ENCODE data around the gene SPG7.
"Not testable (repeated sequence)": the region's sequence is repeated elsewhere in the genome, so short reads cannot be mapped to it uniquely, and the experiment has no call there.

SPG7 gene

DNA sequence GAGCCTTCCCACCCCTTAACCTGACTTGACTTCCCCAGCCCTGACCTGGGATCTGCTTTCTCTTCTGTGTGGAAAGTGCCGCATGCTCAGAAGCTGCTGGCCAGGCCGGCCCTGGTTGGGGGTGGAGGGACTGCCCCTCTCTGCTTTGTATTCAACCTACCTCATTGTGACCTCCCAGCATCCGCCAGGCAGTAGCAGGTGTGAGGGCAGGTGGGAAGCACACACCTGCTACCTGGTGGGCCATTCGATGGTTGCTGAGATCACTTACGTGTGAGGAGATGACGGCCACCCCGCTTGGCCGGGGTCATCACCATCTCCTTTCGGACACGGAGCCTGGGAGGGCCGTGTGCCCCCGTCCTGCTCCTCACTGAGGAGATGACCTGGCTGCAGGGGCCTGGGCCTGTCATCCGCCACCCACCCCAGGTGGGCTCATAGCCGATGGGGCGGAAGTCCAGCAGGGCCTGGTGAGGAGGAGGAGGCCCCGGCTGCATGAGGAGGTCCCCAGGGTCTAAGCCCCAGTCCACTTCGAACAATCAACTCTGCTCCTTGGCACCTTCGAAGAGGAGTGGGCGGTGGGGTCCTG, 74.5 kb downstream of the SPG7 start:
- no peak for DNase-seq

- no peak for DNase-seq
Observed at GRCh38 chr16:89583197-89583894, 75.1 kb downstream of the SPG7 start.

DNA sequence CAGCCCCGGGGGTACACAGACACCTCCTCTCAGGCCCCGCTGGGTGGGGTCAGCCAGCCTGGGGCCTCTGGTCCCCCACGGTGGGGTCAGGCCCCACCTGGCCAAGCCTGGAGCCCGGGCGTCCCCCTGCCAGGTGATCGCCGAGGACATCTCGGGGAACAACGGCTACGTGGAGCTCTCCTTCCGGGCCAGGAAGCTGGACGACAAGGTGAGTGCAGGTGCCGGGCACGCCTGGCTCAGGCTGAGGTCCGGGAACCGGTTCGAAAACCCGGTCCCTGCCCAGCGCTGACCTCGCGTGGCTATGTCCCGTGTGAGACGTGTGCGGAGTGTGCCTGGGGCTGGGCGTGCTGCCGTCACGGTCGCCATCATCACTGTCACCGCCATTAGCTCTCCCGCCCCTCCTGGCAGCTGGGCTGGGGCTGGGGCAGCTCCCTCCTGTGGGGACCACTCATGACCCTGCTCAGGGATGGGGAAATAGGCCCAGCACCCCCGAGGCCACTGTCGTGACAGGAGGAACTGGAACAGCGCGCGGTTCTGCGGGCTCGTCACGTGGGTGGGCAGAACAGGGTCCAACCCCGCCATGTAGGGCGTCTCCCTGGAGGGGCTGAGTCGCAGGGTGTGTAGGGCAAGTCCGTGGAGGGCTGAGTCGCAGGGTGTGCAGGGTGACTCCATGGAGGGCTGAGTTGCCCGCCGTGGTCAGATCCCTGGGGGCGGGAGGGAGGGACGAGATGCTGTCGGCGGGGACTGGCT, 75.9 kb downstream of the SPG7 start:
- no peak for DNase-seq

DNA sequence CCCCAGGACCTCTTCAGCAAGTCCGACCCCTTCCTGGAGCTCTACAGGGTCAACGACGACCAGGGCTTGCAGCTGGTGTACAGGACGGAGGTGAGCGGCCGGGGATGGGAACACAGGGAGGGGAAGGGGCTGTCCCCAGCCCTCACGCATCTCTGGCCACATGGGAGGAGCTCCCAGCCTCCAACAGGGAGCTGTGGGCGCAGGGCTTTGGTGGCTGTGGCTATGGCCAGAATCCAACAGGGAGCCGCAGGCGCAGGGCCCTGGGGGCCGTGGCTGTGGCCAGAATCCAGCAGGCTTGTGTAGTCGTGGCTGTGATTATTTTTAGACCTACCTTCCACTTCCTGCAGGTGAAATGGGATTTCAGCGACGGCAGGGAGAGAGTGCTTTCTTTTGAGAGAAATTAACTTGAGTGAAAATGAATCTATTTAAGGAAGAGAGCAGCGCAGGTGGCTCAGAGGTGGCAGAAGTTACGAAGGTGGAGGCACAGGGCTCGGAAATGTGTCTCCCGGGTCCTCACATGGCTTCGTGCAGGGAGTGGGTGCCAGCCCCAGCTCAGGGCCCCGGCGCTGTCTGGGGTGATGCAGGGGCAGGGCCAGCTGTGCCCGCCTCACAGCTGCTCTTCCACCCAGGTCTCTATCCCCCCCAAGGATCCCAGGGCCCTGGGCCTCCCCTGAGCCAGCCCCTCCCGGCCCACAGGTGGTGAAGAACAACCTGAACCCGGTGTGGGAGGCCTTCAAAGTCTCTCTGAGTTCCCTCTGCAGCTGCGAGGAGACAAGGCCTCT, 76.8 kb downstream of the SPG7 start:
- no peak for DNase-seq

- no peak for DNase-seq
Observed at GRCh38 chr16:89586218-89586617, 78.0 kb downstream of the SPG7 start.

DNA sequence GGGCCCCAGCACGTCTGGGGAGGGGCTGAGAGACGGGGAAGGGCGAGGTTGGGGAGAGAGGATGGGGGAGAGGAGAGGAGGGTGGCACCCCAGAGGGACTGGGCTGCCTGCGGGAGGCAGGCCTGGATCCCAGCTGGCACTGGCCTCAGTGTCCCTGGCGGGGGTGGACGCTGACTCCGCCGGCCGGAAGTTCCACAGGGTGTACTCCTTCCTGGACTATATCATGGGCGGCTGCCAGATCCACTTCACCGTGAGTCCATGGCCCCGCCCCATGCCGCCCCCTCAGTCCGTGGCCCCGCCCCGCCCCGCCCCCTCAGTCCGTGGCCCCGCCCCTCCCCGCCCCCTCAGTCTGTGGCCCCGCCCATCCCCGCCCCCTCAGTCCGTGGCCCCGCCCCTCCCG, 78.7 kb downstream of the SPG7 start:
- DNase-seq, result no peak

GRCh38 chr16:89587676-89588075, 79.5 kb downstream of the SPG7 start:
- DNase-seq, result not testable (repeated sequence)

DNA sequence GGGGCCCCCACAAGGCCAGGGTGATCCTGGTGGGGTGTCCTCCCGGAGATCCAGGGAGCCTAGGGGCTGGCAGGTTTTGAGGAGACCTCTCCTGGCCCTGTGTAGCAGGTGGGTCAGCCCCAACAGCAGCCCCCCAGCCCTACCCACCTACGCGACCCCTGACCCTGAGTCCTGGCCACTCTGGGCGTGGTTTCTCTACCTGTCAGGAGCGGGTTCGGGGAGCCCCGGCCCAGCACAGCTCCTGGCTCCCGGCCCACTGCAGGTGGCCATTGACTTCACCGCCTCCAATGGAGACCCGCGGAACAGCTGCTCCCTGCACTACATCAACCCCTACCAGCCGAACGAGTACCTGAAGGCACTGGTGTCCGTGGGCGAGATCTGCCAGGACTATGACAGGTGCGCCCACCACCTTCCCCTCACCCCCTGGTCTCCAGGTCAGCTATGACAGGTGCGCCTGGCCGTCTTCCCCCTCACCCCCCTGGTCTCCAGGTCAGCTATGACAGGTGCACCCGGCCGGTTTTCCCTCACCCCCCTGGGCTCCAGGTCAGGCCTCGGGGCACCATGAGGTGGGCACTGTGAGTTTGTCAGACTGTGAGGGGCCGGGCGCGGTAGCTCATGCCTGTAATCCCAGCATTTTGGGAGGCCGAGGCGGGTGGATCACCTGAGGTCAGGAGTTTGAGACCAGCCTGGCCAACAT, 80.4 kb downstream of the SPG7 start:
- no peak for DNase-seq

DNA sequence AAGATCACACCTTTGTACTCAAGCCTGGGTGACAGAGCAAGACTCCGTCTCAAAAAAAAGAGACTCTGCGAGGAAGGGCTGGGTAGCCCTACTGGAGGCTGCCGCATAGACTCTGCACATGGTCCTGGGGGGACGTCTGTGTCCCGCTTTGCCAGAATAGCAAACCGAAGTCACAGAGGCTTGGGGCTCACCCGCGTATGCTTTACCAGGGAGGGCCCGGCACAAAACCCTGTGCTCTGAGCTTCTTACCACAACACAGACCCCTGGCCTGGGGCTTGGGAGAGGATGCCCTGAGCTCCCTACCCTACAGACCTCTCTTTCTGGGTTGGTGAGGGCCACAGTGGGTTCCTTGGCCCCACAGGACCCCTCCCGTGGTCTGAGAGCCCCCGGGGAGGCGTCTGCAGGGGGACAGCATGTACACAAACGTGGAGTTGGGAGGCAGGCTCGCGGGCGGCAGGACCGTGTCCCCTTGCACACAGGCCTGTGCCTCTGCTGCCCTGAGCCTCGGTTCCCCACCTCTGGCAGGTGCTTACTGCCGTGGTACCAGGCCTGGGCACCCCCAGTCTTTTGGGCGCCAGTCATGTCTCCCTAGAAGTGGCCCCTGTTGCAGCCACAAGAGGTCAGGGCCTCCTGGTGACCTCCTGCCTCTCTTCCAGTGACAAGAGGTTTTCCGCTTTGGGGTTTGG, 81.2 kb downstream of the SPG7 start:
- no peak for DNase-seq

- DNase-seq, result no peak
Observed at GRCh38 chr16:89593841-89594240, 85.6 kb downstream of the SPG7 start.

DNA sequence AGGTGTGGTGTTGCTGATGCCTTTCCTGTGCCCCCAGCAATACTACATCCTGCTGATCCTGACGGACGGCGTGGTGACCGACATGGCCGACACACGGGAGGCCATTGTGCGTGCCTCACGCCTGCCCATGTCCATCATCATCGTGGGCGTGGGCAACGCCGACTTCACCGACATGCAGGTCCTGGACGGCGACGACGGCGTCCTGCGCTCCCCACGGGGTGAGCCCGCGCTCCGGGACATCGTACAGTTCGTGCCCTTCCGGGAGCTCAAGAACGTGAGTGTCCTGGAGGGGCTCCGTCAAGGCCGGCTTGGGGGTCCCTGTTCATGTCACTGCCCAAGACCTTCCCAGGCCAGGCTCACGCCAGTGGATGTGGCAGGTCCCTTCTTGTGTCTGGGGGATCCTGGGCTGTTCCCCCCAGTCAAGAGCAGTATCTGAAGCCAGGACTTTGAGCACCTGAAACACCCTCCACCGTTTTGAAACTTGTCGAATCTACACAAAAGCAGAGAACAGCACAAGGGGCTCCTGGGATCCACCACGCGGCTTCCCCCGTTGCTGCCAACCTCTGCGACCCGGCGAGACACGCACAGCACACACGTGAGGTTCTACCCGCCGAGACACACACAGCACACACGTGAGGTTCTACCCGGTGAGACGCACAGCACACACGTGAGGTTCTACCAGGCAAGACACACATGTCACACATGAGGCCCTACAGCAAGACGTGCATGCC, 87.3 kb downstream of the SPG7 start:
- no peak for DNase-seq

- no peak for DNase-seq
Observed at GRCh38 chr16:89596061-89596689, 88.0 kb downstream of the SPG7 start.

DNA sequence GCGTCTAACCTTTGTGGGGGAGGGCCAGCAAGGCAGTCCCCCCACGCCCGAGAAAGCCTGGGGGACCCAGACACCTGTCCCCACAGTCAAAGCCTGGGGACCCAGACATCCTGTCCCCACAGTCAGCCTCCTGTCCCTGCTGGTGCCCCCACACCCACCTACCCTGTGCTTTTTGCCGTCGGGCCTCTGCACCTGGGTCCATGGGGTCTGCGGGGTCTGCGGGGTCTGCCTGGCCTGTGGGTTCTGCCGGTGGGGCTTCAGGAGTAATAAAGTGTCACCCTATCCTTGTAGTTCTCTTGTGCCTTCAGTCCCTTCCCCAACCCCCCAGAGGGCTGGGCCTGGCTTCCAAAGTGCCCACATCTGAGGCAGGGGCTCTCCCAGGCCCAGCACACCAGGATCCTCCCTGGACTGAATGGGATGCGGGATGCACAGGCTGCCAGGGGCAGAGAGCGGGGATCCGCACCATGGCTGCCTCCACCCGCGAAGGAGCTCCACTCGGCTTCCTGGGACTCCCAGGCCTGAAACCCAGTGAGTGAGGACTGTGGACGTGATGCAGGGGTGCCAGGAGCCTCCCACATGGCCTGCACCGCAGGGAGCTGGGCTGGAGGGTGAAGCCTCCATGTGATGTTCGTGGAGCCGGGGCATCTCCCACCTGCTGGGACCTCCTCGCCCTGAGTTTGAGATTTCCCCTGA, 88.9 kb downstream of the SPG7 start:
- DNase-seq, result no peak

DNA sequence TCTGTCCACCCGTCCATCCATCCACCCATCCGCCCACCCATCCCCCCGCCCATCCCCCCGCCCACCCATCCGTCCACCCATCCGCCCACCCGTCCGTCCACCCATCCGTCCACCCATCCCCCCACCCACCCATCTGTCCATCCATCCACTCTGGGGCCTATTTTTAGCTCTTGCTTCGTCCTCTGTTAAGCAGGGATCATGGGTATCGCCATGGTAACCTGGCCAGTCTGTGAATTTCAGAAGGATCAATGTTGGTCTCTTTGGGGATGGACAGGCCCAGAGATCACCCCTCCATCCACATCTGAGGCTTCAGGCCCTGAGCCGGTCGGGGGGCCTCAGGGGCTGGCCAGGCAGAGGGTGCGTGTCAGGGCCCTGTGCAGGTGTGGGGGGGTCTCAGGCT, 90.0 kb downstream of the SPG7 start:
- DNase-seq, result no peak

DNA sequence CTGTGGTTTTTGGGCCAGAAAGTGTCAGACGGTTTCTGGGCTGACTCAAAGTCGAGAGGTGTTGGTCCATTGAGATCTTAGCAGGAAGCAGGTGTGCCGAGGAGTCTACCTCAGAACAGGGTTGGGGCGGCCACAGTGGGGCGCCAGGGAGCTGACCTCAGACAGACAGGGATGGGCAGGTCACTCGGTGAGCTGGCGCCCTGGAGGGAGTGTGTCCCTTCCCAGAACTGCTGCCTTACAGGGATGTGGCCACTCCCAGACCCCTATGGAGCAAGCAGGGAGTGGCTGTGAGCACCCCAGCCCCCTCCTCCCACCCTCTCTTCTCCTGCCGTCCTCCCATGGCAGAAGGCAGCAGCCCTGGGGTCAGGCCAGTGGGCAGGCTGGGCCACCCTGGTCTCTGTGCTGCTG, 91.3 kb downstream of the SPG7 start:
- DNase-seq, result no peak

DNA sequence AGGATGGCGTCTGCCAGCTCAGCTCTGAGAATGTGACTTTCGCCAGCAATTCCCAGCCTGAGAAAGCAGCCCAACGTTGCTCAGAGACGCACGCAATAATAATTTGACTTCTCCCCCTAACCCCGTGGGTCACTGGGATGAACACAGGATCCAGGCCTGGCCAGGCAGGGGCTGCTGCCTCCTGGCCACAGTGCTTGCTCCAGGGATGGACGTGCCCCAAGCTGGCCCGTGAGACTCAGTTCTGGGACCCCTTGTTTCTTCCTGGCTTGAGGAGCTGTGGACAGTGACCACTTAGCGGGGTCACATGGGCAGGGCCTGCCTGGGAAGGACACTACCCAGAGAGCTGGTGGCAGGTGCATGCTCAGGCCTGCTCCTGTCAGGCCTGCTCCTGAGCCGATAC, 91.7 kb downstream of the SPG7 start:
- no peak for DNase-seq

GRCh38 chr16:89600427-89600826, 92.2 kb downstream of the SPG7 start:
- DNase-seq, result no peak

DNA sequence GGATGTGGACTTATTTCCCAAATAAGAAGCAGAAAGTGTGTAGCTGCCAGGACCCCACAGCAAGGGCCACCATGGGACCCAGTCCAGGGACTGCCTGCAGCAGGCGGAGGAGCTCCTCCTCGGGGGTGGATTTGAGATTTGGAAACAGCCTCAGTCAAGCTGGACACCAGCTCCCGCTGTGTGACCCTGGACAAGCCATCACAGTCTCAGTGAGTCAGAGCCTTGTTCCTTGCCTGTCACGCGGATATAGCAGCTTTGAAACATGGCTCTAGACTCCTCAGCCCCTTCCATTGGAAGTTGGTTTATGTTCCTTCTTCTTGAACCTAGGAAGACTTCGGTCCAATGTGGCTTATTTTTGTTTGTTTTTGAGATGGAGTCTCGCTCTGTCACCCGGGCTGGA, 92.8 kb downstream of the SPG7 start:
- DNase-seq, result no peak

DNA sequence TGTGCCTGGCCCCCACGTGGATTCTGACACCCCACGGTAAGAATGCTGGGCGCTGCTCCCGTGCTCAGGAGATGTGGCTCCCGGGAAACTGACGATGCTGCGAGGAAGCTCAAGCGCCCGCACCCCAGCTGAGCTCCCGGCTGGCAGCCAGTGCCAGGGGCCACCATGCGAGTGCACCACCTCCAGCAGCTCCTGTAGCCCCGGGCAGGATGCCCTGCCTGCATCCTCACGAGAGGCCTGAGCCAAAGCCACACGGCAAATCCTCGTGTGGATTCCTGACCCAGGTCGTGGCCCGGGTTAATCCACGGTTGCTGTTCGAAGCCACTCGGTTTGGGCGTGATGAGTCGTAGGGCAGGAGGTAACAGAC, 93.7 kb downstream of the SPG7 start:
- DNase-seq, result no peak

GRCh38 chr16:89602273-89602951, 94.2 kb downstream of the SPG7 start:
- peak; percentile 3 for DNase-seq
